HT1080 (cell line): ENCODE results near the gene NAV2. TPM values are rescaled to one million over a fixed set of nuclear protein-coding genes. Genes with fewer than 3 reads are reported as not detected.

Experiments used
- DNase-seq: peaks from one replicate; pipeline ENCODE4 v3.0.0-alpha.2; 2015; ENCODE audit warnings: low read depth
- total RNA-seq: library from RNA; depleted of rRNA; stranded (reverse); fragments of >200 nt; shearing (Covaris generic); gene quantifications from 2 replicates; pipeline ENCODE4 v1.2.3, GENCODE V29; 2014

Gene NAV2
- total RNA-seq, 1 experiment from 2014 or later = 2.2 TPM

DNA sequence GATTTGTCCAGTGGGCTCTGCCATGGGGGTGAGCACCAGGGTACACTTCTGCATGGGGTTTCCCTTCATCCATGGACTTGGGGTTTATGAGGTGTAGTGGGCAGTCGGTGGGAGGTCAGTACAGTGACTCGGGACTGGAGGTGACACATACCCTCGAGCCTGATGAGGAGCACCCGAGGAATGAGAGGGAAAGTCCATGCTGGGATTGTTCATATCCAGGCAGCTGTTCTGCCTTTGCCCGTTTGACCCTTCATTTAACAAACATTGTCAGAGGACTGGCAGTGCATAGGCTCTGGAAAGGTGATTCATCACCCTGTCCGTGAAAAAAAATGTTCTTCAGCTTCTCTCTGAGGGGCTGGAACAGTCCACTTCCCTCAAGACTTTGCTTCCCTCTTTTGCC lies 2.7 kb downstream of the NAV2 start:
- DNase-seq = peak; percentile 91

DNA sequence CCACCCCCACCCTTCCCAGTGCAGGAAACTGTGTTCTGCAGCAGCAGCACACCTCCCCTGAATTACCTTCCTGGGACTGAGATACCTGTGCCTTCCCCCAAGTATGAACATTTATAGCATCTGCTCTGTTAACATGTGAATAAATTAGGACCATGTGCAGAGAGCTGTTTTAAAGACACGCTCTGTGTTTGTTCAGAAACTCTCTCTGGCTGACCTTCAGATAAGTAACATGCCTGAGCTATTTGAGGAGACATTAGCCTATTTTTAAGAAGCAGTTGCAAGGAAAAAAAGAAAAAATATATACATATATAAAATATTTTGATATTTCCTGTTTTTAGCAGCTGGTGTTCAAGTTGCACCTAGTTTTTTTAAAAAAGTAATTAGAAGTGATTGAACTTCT lies 5.4 kb downstream of the NAV2 start:
- no peak for DNase-seq

DNA sequence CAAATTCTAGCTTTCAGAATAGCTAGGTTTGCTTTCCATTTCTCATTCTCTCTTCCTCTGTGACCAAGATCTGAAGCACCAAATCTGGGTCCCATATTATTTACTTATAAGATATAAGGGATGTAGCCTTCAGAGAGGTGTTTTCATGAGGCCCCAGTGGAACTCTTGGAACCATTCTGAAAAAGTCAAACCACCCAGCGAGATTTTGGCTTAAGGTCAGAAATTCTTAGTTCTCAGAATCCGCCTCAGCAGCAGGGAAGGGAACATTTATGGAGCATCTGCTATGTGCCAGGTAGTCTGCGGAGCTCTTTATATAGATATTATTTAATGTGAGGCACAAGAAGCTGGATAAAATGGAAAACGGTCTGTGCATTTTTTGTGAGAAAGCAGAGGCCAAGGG lies 6.3 kb downstream of the NAV2 start:
- DNase-seq = no peak

DNA sequence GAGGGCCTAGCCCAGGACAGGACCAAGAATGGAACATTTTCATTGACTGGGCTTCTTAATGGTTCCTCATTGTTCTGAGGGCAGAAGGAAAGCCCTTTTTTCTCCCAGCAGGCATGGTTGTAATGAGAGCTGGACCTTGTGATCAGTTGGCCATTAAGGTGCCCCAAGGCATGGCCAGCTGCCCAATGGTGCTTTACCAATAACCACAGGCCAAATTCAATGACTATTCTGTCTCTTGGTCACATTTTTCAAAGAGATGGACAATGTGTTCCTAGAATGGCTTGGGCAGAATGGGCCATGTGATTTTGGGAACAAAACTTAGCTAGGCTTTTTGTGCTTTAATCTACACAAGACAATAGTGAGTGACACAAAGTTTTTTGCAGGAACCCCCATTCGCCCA lies 7.3 kb downstream of the NAV2 start:
- no peak for DNase-seq

DNA sequence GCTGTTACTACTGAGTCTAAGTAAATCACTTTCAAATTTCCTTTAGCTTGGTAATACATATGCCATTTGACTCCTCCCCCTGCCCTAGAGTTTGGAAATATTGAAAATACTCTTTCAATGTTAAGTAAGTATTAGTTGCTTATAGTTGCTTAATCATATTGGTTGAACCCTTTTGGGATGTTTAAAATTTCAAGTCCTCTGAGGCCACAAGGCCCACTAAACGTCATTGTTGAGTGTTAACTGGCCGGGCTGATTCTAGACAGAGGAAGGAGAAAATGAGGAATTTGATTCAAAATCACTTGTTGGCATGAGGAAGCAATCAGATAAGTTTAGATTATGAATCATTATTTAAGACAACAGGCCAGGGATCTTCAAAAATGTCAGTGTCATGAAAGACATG lies 8.5 kb downstream of the NAV2 start:
- no peak for DNase-seq

DNA sequence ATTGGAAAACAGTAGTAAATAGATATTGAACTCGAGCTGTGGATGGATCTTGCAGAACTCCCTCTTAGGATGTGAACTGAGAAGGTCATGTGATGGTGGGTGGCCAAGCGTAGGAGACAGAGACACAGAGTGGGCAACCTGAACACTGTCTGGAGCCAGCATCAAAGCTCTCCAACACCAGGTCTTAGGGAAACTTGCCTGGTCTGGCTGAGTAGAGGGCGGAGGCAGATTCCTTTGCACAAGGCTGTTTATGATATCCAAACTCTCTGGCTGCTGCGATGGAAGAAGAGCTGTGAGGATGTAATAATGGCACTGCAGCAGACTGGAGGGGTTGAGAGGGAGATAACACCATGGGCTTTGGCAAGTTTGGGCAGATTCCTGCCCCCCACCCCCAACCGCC lies 10.1 kb downstream of the NAV2 start:
- DNase-seq = no peak

DNA sequence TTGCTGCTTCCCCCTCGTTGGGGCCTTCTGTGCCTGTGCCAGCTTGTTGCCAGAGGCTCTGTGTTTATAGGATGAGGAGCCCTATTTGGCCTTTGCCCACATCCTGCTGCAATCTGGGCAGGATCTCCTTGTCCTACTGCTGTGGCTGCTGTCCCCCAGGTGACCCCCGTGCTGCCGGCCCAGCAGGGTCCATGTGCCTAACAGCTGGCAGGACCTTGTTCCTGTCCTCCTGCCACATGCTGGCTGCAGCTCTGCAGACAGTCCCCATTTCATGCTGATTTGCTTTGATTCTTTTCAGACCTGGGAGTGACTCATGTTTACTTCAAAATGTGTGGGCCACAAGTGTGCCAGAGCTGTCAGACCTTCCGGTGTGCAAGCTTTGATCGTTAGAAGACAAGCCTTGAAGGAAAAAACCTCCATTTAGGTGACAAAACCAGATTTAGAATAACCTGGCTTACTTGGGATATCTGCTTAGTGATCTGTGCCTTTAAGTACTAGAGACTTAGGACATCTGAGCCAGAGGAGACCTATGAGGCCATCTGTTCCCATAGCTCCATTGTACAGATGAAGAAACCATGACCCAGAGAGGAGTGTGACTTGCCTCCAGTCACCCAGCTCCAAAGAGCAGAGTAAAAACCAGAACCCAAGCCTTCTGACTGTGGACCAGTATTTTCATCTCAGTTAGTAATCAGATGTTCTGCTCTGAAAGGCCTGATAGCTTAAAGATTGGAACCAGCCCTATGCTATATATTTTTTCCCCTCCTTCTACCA lies 11.1 kb downstream of the NAV2 start:
- DNase-seq = peak; percentile 85

DNA sequence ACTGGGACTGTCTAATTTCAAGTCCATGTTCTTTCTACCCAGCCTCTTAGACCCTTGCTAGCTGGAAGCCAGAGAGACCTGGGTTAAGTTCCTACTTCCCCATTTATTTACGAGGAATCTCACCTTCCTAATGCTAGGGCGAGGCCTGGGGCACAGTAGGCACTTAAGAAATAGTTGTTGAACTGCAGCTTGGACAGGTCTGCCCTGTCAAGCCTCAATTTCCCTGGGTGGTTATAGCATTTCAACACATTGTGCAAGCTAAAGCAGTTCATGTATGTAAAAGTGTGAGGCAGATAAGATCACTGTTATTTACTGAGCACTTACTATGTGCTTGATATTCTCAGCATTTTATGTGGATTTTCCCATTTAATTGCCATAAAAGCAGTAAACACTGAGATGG lies 12.1 kb downstream of the NAV2 start:
- no peak for DNase-seq

DNA sequence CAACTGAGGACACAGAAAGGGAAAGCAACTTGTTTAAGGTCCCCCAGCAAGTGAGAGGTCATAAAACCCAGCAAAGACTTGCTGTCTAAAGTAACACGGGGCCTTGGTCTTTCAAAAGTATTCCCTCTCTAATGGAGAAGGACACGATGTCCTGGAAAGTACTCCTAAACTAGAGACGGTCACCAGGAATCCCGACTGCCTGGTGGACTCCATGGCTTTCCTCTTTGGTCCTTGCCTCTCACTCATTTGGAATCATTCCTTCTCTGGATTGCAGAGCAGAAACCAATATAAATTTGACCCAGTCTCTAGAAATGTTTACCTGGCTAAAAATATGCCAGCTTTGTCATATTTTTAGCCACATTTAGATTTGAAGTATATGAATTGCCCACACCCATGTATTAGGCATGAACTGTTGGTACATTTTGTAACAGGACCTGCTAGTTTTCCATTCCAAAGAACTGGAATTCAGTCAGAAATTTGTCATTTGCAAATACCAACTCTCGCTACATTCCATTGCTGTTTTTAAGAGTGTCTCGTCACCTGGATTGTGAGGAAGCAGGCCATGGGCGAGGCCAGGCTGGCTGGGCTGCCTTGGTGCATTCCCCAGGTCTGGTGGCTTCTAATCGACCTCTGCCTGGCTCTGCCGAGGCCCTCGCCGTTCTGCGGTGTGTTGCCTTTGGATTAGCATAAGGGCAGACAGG lies 12.9 kb downstream of the NAV2 start:
- no peak for DNase-seq

DNA sequence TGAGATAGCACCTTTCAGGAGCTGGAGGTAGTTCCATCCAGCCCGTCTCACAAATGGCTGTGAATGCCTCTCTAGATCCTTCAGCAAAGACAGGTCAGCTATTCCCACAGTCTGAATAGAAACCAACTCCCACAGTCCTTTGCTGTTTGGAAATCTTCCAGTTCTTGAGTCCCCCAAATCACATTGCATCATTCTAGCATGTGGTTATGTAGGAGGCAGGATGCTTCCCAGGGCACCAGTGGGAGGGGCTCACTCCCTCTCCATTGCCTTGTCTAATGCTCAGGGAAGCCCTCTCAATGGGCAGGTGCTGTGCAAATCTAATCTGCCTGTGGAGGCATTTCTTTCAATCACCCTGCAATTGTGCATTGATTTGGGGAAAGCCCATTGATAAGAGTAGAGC lies 14.6 kb downstream of the NAV2 start:
- DNase-seq = peak; percentile 53

DNA sequence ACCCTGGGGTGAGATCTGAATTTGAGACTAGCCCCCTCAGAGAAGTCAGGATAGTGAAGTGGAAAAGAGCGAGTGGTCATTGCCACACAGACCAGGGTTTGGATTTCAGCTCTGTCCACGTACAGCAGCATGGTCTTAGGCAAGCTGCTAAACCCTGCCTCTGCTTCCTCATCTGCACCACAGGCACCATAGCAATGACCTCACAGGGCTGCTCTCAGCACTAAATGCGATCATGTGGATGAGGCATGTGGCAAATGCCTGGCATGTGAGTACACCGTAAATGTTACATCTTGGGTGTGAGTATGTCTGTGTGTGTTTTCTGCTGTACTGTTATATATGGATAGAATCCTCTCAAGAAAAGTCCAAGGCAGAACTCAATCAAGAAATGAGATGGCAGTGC lies 15.8 kb downstream of the NAV2 start:
- no peak for DNase-seq

DNA sequence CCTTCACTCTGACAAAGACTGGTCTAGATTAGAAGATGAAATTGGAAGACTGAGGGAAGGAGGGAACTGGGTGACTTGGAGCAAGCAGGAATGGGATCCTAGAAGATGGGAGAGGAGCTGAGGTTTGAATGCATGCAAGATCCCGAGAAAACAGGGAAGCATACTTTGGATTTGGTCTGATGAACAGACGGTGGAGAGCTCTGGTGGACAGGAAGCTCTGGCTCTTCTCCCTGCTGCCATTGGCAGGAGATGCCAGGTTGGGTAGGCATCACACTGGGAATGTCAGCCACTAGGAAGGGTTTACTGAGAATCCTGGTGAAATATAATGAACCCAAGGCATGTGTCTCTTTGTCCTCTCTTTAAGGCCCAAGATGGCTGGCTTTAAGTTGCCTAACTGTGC lies 16.5 kb downstream of the NAV2 start:
- DNase-seq = no peak

DNA sequence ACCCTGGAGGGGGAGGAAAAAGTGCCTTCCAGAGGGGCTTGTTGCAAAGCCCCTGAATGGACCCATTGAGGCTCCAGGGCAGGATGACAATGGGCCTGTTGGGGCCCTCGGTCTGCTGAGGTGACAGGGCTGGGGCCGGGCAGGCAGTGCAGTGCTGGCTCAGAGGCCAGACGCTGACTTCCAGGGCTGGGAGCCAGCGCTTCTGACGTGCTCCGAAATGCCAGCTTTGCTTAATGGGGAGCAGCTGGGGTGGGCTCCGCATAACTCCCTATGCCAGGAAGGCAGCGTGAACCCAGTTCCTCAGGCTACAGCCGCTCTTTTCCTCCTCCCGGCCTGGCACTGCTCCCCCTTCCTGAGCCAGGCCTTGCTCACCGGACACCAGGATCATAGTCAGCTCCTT lies 17.7 kb downstream of the NAV2 start:
- DNase-seq = no peak

DNA sequence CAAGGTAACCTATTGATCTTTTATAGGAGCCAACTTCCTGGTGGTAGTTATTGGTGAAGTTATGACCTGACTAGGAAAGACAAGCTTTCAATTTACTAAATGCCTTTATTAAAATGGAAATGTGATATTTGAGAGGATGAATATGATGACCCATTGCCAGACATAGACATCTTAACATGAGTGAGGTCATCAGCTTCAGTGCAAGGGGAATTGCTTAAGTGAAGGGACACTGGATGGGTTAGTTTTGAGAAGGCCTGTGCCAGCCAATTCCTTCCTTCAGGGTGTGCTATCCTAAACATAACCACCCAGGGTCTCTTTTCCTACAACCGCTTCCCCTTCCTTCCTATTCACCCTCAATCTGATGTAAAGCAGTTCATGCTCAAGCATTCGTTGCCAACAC lies 21.5 kb downstream of the NAV2 start:
- no peak for DNase-seq

DNA sequence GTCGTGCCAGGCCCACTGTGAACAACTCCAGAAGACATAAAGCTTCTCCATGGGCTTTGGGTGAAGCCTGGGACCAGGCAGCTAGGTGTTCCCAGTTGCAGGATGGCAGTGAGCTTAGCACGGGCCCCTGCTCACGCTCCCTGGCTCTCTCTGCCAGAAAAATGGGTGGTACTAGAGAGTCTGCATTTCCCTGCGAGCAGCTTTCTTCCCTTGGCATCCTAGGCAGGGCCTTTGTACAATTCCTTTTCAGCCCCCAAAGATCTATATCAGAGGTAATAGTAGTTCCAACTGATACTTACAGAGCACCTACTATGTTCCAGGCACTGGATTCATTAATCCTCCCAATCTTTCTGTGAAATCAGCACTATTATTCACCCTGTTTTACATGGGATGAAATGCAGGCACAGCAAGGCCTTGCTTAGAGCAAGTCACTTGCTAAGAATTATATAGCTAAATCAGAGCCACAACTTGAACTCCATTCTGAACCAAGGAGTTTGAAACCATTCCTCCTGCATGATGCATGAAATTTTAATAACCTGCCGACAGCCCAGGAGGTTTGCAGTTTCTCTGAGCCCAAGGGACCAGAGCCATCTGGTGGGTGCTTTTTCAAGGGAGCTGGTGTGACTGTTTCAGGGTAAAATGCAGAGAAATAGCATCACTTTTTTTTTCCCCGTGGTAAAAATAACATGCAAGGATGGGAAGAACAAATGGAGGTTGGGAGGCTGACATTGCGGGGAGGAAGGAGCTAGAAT lies 22.7 kb downstream of the NAV2 start:
- no peak for DNase-seq

DNA sequence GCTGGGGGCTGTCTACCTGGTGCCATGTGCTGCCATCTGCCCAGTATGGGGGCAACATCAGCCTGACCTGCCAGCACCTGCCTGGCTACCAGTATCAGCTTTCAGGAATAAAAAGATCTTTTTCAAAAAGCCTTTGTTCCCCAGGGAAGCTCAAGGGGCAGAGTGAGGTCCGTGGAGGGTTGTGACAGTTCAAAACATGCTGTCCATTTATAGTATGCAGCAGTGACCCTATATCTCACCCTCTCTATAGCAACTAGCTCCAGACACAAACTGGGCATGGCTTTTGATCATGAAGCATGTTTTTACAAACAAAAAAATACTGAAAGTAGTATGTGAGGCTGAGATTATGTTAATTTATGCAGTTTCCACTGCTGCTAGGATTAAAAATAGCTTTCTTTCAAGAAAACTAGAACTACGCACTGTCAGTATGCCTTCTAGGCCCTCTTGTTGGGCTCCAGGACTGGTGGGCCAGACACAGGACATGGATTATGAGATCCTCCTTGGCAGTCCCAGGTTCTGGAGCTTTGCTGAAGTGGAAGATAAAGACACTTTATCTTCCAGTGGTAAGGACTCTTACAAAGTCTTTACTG lies 23.4 kb downstream of the NAV2 start:
- no peak for DNase-seq

DNA sequence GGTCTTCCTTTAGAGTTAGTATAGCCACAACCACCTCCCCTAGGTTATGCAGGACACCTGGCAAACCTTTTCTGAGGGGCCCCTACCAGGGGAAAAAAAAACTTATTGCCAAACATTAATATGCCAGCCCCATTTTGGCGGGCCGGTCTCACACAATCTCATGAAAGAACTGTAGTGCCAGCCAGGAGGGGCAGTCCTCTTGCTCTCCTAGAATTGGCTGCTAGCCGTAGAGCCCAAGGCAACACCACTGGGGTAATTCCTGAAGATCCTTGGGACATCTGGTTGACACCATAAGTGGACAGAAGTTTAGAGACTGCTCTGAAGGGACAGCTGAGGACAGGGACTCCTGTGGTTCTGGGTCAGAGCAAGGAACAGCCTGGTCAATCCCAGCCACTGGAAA lies 24.2 kb downstream of the NAV2 start:
- no peak for DNase-seq

DNA sequence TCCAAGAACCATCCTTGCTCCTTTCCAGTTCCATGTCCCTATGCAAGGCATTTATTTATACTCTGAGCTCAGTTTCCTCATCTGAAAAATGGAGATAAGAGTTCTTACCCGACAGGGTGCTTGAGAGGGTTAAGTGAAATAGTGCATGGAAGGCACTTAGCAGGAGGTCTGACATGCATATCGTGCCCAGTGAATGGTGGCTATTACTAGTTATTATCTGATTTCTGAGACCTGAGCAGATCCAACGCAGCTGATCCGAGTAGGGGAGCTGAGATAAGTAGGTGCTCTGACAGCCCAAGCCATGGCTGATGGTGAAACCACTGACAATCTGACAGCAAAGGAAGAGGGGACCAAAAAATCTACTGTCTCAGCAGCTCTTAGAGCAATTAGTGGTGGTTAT lies 24.9 kb downstream of the NAV2 start:
- DNase-seq = no peak

DNA sequence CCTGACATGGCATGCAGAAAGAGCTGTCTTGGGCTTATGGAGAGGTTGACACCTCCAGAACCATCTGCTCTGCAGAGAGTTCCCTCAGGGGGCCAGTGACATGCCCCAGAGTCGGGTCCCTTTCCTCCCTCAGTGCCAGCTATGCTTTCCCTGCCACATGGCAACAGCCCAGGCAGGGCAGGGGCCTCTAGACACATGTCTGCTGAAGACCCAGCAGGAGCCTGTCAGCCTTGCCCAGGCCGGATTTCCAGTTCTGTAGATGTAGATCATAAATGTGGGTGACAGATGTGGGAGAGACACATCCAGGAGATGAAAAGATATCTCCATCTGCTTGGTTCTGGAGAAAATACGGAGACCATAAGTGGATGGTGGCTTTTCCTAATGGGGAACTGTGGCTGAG lies 25.5 kb downstream of the NAV2 start:
- no peak for DNase-seq

DNA sequence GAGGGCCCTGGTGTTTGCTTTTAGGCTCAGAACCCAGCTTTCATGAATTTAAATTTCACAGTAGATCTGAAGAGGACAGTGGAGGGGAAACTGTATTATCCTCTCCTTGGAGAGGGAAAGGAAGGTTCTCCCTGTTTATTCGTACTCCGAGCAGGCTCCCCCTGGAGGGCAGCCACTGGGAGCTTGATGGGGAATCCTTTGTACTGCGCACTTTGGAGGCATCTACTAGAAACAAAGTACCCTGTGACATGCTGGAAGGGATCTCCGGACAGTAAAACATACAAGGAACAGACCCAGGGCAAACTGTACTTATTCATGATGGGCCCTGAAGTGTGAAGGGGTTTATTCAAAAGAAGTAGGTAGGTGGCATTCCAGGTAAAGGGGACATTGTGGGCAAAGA lies 27.2 kb downstream of the NAV2 start:
- no peak for DNase-seq

DNA sequence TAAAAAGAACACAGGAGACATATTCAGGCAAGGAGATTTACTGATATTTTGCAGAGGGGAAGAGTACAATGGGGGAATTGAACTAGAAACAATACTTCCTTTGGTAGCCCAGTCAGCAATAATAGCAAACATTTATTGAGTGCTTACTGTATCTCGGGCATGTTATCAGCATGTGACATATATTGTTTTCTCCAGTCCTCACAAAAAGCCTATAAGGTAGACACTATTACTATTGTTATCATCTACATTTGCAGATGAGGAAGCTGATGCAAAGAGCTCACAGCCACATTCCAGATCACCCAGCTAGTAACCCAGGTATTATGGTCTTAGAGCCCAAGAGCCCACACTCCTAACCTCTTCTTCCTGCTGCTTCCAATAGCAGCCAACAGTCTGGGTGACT lies 27.9 kb downstream of the NAV2 start:
- DNase-seq = no peak
